ENCODE results near the gene MAGT1.
"Not testable (repeated sequence)": the region's sequence is repeated elsewhere in the genome, so short reads cannot be mapped to it uniquely, and the experiment has no call there.

MAGT1 gene

DNA sequence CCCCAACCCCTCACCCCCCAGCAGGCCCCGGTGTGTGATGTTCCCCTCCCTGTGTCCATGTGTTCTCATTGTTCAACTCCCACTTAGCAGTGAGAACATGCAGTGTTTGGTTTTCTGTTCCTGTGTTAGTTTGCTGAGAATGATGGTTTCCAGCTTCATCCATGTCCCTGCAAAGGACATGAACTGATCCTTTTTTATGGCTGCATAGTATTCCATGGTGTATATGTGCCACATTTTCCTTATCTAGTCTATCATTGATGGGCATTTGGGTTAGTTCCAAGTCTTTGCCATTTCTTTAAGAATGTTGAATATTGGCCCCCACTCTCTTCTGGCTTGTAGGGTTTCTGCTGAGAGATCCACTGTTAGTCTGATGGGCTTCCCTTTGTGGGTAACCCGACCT lies 73.2 kb downstream of the MAGT1 start:
- DNase-seq = not testable (repeated sequence)

DNA sequence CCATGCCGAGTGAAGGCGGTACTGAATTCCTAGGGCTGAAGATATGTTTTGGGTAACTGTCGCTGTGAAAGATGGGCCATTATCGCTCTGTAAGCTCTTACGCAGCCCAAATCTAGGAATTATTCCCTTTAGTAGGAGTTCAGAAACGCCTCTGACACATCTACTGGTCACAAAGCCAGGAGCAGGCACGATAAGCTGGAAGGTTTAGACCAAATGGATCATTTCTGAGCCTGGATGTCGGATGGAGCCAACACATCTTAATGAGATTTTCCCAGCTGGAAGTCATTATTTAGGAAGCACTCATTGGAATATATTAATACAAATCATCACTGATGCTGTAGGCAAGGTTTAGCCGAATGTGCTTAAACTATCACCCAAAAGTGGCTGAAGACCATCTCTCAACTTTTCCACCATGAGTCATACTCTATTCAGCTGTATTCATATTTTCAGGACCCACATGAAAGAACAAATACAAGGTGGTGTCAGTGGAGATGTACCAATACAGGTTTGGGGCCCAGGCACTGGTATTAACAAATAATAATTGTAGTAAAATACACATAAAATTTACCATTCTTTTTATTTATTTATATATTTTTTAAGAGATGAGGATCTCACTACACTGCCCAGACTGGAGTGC lies 75.0 kb downstream of the MAGT1 start:
- DNase-seq = no peak

DNA sequence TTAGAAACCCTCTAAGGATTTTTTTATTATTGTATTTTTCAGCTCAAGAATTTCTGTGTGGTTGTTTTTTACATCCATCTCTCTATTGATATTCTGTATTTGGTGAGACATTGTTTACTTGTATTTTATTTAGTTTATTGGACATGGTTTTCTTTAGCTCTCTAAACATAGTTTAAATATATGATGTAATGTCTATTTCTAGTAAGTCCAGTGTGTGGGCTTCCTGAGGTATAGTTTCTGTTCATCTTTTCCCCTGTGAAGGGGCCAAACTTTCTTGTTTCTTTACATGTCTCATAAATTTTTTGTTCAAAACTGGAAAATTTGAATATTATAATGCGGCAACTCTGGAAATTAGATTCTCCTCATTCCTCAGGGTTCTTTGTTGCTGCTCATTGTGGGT lies 81.0 kb downstream of the MAGT1 start:
- DNase-seq = no peak

DNA sequence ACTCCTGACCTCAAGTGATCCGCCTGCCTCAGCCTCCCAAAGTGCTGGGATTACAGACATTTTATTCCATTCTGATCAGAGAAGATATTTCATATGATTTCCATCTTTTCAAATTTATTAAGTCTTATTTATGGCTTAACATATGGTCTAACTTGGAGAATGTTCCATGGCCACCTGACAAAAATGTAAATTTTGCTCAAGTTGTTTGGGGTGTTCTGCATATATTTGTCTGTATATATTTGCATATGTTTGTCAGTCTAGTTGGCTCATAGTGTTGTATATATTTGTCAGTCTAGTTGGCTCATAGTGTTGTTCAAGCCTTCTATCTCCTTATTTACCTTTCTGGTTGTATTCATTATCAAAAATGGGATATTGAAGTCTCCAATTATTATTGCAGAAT lies 93.0 kb downstream of the MAGT1 start:
- DNase-seq = no peak

DNA sequence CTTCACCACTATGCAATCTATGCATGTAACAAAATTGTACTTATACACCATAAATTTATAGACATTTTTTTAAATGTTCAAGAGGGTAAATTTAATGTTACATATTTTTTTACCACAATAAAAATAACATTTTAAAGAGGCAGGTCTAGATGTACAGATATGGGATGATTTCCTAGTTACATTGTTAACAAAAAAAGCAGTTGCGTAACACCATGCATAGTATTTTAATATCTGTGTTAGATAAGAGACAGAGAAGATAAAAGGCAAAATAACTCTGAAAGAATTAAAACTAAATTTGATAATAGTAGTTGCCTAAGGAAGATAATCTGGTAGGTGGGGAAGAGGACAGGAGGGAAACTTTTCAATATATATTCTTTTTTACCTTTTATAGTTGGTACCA lies 100.1 kb downstream of the MAGT1 start:
- no peak for DNase-seq

DNA sequence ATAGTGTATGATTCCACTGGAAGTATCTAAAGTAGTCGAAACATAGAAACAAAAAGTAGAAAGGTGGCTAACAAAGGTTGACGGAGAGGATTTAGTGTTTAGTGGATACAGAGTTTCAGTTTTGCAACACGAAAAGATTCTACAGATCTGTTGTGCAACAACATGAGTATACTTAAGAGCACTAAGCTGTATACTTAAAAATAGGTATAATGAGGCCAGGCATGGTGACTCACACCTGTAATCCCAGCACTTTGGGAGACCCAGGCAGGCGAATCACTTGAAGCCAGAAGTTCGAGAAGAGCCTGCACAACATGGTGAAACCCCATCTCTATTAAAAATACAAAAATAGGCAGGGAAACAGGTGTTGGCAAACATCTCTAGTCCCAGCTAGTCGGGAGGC lies 101.3 kb downstream of the MAGT1 start:
- no peak for DNase-seq

DNA sequence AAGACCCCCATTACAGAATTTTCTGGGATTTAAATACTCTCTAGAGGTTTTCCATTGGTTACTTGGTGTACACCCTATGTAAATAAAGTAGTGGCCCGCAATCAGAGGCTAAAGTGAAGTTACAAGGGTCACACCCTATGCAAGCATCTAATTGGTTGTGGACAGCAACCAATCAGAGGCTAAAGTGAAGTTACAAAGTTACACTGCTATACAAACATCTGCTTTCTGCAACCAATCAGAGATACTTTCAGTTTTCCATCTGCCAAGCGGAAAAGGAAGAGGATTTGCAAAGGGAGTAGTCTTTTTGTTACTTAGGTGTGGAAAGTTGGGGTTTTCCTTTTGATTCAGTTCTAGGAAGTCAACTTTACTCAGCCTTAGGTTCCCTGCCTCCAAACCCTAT lies 107.2 kb downstream of the MAGT1 start:
- DNase-seq = no peak

DNA sequence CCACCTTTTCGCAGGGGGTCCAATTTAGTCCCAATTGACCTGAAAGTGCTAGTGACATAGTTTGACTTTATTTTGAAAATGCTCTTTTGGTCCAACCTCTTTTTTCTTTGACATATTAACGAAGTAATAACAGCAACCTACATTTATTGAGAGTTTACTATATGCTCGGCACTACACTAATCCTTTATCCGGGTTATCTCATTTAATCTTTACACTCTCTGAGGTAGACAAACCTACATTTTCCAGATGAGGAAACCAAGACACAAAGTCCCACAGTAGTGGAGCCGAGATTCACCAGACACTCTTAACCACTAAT lies 108.9 kb downstream of the MAGT1 start:
- DNase-seq = no peak

DNA sequence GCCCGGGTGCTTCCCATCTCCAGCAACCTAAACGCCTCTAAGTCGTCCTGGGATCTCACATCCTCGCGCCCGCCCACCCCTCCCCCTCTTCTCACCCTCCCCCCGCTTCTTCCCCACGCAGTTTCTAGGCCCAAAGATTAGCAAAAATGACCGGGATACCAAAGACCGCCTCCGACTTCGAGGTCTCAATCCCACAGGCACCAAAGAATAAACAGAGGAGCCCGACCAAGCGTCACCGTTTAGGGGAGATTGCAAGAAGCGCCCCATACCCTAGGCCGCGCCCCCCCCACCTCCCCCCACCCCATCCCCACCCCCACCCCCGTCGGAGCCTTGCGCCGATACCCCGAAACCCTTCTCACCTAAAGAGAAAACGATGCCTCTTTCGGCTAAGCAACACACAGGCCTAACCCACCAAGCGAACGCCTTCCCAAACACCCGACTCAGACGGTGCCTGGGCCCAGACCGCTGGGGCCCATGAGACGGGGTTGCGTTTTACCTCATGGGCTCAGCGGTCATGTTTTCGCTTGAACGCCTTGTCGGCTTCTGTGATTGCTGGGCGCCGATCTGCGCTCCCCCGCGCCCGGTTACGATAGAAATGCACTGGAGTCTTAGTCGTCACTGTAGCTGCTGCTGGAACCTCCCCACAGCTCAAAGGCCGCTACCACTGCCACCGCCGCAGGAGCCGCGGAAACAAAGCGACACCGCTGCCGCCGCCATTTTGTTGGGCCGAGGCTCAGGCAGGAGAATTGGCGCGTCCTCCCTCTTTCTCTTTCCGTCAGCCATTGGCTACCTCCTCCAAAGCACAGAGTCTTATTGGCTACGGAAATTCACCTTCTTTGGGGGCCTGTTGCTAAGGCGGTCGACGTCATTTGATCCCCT lies 109.5 kb downstream of the MAGT1 start, which contains the start of gene ATRX:
Gene ATRX, minus strand, starts transcription at position 731 of the 879 bp plus-strand sequence. Its CDS starts 215 bp downstream, at position 516.
- DNase-seq = peak; percentile 33 to 58

DNA sequence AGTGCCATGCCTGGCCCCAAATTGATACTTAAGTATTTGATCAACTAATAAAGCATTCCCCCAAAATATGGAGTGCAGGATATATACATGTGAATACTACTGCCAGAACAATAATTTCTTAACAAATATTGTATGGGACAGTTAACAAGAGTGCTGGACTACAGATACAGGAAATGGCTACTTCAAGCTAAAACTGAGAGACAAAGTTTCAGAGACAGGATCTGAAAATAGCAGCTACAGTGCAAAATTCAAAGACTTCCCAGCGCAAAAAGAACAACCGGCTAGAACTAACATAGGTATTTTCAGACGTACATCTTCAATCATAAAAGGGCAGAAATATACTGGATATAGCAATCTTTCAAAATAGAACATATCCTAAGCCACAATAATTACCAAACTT lies 115.5 kb downstream of the MAGT1 start:
- no peak for DNase-seq

DNA sequence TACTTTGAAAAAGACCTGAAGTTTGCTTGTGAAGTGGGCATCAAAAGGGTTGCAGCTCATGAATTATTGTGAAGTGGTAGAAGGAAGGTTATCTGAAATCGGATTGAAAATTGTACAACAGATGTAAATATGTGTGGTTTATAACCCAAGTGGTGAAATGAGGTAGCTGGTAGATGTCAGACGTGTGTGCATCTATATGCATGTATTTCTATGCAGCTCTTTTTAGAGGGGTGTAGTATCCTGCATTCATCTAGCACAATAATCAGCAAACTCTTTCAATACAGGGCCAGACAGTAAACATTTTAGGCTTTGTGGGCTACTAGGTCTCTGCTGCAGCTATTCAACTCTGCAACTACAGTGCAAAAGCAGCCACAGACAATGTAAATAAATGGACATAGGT lies 118.6 kb downstream of the MAGT1 start:
- DNase-seq = no peak

Data from NCI-H187 (cell line).